COLO668 (cell line): ENCODE data around the gene TRPV5.

Experiments used
- DNase-seq: peaks from one replicate; lab custom pipeline; 2025; ENCODE audit not compliant: unreplicated experiment; lab: John Stamatoyannopoulos, UW

The TRPV5 gene

GRCh38 chr7:142940966-142941535 is 7.5 kb upstream of the TRPV5 start:
- DNase-seq = no peak

GRCh38 chr7:142939226-142939910 is 5.8 kb upstream of the TRPV5 start, which contains the start of gene LLCFC1:
Gene LLCFC1, plus strand, starts transcription at chr7:142939484. Its CDS starts 138 bp downstream, at chr7:142939622.
- DNase-seq = no peak

- no peak for DNase-seq
Measured at GRCh38 chr7:142938611-142939010, 5.1 kb upstream of the TRPV5 start.

- no peak for DNase-seq
Measured at GRCh38 chr7:142935941-142936565, 2.5 kb upstream of the TRPV5 start.

GRCh38 chr7:142934056-142934455 is 510 bp upstream of the TRPV5 start:
- no peak for DNase-seq

- DNase-seq = no peak
Measured at GRCh38 chr7:142933092-142933475, 462 bp downstream of the TRPV5 start.

GRCh38 chr7:142932386-142933091 is 1.0 kb downstream of the TRPV5 start:
- DNase-seq = no peak

GRCh38 chr7:142930126-142930730 is 3.3 kb downstream of the TRPV5 start:
- DNase-seq = no peak

GRCh38 chr7:142927949-142928348 is 5.6 kb downstream of the TRPV5 start:
- DNase-seq = no peak

GRCh38 chr7:142927085-142927745 is 6.3 kb downstream of the TRPV5 start:
- no peak for DNase-seq

GRCh38 chr7:142925413-142925812 is 8.1 kb downstream of the TRPV5 start:
- DNase-seq = no peak

GRCh38 chr7:142923391-142923790 is 10.2 kb downstream of the TRPV5 start:
- DNase-seq = no peak

- DNase-seq = no peak
Measured at GRCh38 chr7:142919656-142920055, 13.9 kb downstream of the TRPV5 start.

GRCh38 chr7:142918901-142919300 is 14.6 kb downstream of the TRPV5 start:
- no peak for DNase-seq

- no peak for DNase-seq
Measured at GRCh38 chr7:142917447-142917846, 16.1 kb downstream of the TRPV5 start.

GRCh38 chr7:142916508-142916907 is 17.0 kb downstream of the TRPV5 start:
- DNase-seq = no peak

GRCh38 chr7:142915315-142915714 is 18.2 kb downstream of the TRPV5 start:
- no peak for DNase-seq

GRCh38 chr7:142914121-142914520 is 19.4 kb downstream of the TRPV5 start:
- no peak for DNase-seq

GRCh38 chr7:142913566-142913965 is 20.0 kb downstream of the TRPV5 start:
- DNase-seq = no peak

- no peak for DNase-seq
Measured at GRCh38 chr7:142913051-142913450, 20.5 kb downstream of the TRPV5 start.

- DNase-seq = no peak
Measured at GRCh38 chr7:142910481-142910880, 23.1 kb downstream of the TRPV5 start.
